H9 (cell line): ENCODE measurements around the gene PAQR7. TPM values are rescaled to one million over a fixed set of nuclear protein-coding genes. Genes with fewer than 3 reads are reported as not detected.

ENCODE experiments used
- DNase-seq: peaks from one replicate; pipeline ENCODE4 v3.0.0-alpha.2; 2017
- H2AFZ ChIP-seq: one replicate; pipeline ENCODE4 v1.6.1; 2013; ENCODE audit warnings: mild to moderate bottlenecking, low read length, control low read depth, moderate library complexity
- H2AK5ac ChIP-seq: 2 replicates; pipeline ENCODE4 v1.6.1; 2013; ENCODE audit warnings: low read length, control low read depth, mixed read lengths; ENCODE audit not compliant: insufficient read length
- H2BK120ac ChIP-seq: one replicate; pipeline ENCODE4 v1.6.1; 2013; ENCODE audit warnings: low read depth, mild to moderate bottlenecking, low read length, control low read depth, inconsistent platforms; ENCODE audit not compliant: poor library complexity, severe bottlenecking
- H2BK12ac ChIP-seq: 2 replicates; pipeline ENCODE4 v1.6.1; 2013; ENCODE audit warnings: low read length, control low read depth, mixed read lengths, low read depth; ENCODE audit not compliant: insufficient read length
- H2BK15ac ChIP-seq: 2 replicates; pipeline ENCODE4 v1.6.1; 2013; ENCODE audit warnings: low read depth, low read length, control low read depth
- H2BK20ac ChIP-seq: one replicate; pipeline ENCODE4 v1.6.1; 2013; ENCODE audit warnings: low read depth, mild to moderate bottlenecking, low read length, control low read depth, inconsistent platforms; ENCODE audit not compliant: poor library complexity, severe bottlenecking
- H2BK5ac ChIP-seq: 2 replicates; pipeline ENCODE4 v1.6.1; 2013; ENCODE audit warnings: low read length, control low read depth, mixed read lengths; ENCODE audit not compliant: insufficient read length
- H3K14ac ChIP-seq: 2 replicates; pipeline ENCODE4 v1.6.1; 2013; ENCODE audit warnings: low read length, control low read depth; ENCODE audit not compliant: insufficient read depth
- H3K18ac ChIP-seq: 2 replicates; pipeline ENCODE4 v1.6.1; 2013; ENCODE audit warnings: low read depth, mild to moderate bottlenecking, mixed read lengths, low read length, control low read depth; ENCODE audit not compliant: insufficient read length
- H3K23ac ChIP-seq: 2 replicates; pipeline ENCODE4 v1.6.1; 2013; ENCODE audit warnings: low read length, control low read depth, mixed read lengths, low read depth; ENCODE audit not compliant: insufficient read length
- H3K23me2 ChIP-seq: 2 replicates; pipeline ENCODE4 v1.6.1; 2013; ENCODE audit warnings: low read depth, mild to moderate bottlenecking, mixed read lengths, low read length, control low read depth; ENCODE audit not compliant: insufficient read length, poor library complexity, severe bottlenecking
- H3K27ac ChIP-seq: 2 replicates; pipeline ENCODE4 v1.5.1; 2013; ENCODE audit warnings: low read length, control low read depth, mixed read lengths, low read depth; ENCODE audit not compliant: insufficient read length
- H3K27me3 ChIP-seq: 2 replicates; pipeline ENCODE4 v1.6.1; 2013; ENCODE audit warnings: low read length, control low read depth, inconsistent platforms; ENCODE audit not compliant: insufficient read depth
- H3K4ac ChIP-seq: 2 replicates; pipeline ENCODE4 v1.6.1; 2013; ENCODE audit warnings: low read depth, mild to moderate bottlenecking, control low read depth, inconsistent platforms, low read length, moderate library complexity
- H3K4me1 ChIP-seq: 2 replicates; pipeline ENCODE4 v1.6.1; 2013; ENCODE audit warnings: low read length, control low read depth, inconsistent platforms; ENCODE audit not compliant: insufficient read depth
- H3K4me2 ChIP-seq: 2 replicates; pipeline ENCODE4 v1.6.1; 2013; ENCODE audit warnings: low read length, control low read depth, mixed read lengths; ENCODE audit not compliant: insufficient read length, insufficient read depth
- H3K56ac ChIP-seq: 2 replicates; pipeline ENCODE4 v1.6.1; 2013; ENCODE audit warnings: low read depth, mild to moderate bottlenecking, mixed read lengths, low read length, control low read depth; ENCODE audit not compliant: insufficient read length
- H3K79me1 ChIP-seq: 2 replicates; pipeline ENCODE4 v1.6.1; 2013; ENCODE audit warnings: low read depth, mild to moderate bottlenecking, moderate library complexity, low read length, control low read depth, inconsistent platforms; ENCODE audit not compliant: insufficient read depth, poor library complexity, severe bottlenecking
- H3K79me2 ChIP-seq: 2 replicates; pipeline ENCODE4 v1.6.1; 2013; ENCODE audit warnings: low read length, control low read depth, inconsistent platforms; ENCODE audit not compliant: insufficient read depth
- H3K9ac ChIP-seq: 2 replicates; pipeline ENCODE4 v1.6.1; 2013; ENCODE audit warnings: low read length, control low read depth, mixed read lengths; ENCODE audit not compliant: insufficient read length; ENCODE audit errors: extremely low read depth
- H3K9me3 ChIP-seq: one replicate; pipeline ENCODE4 v1.6.1; 2013; ENCODE audit warnings: low read depth, low read length, inconsistent platforms; ENCODE audit not compliant: control insufficient read depth
- H3T11ph ChIP-seq: one replicate; pipeline ENCODE4 v1.6.1; 2013; ENCODE audit warnings: mild to moderate bottlenecking, low read length, control low read depth, inconsistent platforms
- H4K20me1 ChIP-seq: one replicate; pipeline ENCODE4 v1.6.1; 2013; ENCODE audit not compliant: control insufficient read depth, insufficient read length, insufficient read depth
- H4K5ac ChIP-seq: 2 replicates; pipeline ENCODE4 v1.6.1; 2013; ENCODE audit warnings: low read depth, mild to moderate bottlenecking, mixed read lengths, low read length, control low read depth; ENCODE audit not compliant: insufficient read length
- H4K8ac ChIP-seq: replicated peaks from 2 replicates; pipeline ENCODE4 v1.6.1; 2013; ENCODE audit warnings: low read length, control low read depth, mixed read lengths, low read depth; ENCODE audit not compliant: insufficient read length
- H4K91ac ChIP-seq: 2 replicates; pipeline ENCODE4 v1.6.1; 2013; ENCODE audit warnings: low read depth, mild to moderate bottlenecking, moderate library complexity, mixed read lengths, low read length, control low read depth; ENCODE audit not compliant: insufficient read length
- H3K27ac Mint-ChIP-seq, 3 experiments: 2 replicates in 2 of 3; 3 replicates in 1 of 3; pipeline ENCODE4 v1.8.0; 2020 to 2021; ENCODE audit warnings: mixed read lengths in 3 of 3, mild to moderate bottlenecking in 1 of 3, moderate library complexity in 1 of 3
- H3K27me3 Mint-ChIP-seq: 2 replicates; pipeline ENCODE4 v1.8.0; 2021; ENCODE audit warnings: low read depth, mild to moderate bottlenecking, moderate library complexity, mixed read lengths
- H3K36me3 Mint-ChIP-seq, 3 experiments: 2 replicates in 2 of 3; 3 replicates in 1 of 3; pipeline ENCODE4 v1.8.0; 2020 to 2021; ENCODE audit warnings: low read depth in 3 of 3, mixed read lengths in 3 of 3; ENCODE audit not compliant: insufficient read depth in 1 of 3
- H3K4me1 Mint-ChIP-seq, 2 experiments: 2 replicates each; pipeline ENCODE4 v1.8.0; 2020; ENCODE audit warnings: mixed read lengths in 2 of 2
- H3K4me3 Mint-ChIP-seq, 2 experiments: 2 replicates in 1 of 2; 3 replicates in 1 of 2; pipeline ENCODE4 v1.8.0; 2020 to 2021; ENCODE audit warnings: mild to moderate bottlenecking in 2 of 2, mixed read lengths in 2 of 2, moderate library complexity in 1 of 2
- H3K9me3 Mint-ChIP-seq, 2 experiments: 2 replicates in 1 of 2; 3 replicates in 1 of 2; pipeline ENCODE4 v1.8.0; 2020; ENCODE audit warnings: mild to moderate bottlenecking in 2 of 2, mixed read lengths in 2 of 2, moderate library complexity in 1 of 2
- total RNA-seq: library from RNA; stranded (reverse); gene quantifications from 2 replicates; pipeline ENCODE4 v1.2.1, GENCODE V29; 2021
- TF ChIP-seq, protein P1 (sequence below): fragments of 200-600 bp; sonication (generic); conservative IDR thresholded peaks from 3 replicates; pipeline ENCODE4 v1.8.0; 2021; ENCODE audit warnings: antibody characterized with exemption, mild to moderate bottlenecking

PAQR7 gene
- total RNA-seq, 1 experiment from 2014 or later = 6.3 TPM

DNA sequence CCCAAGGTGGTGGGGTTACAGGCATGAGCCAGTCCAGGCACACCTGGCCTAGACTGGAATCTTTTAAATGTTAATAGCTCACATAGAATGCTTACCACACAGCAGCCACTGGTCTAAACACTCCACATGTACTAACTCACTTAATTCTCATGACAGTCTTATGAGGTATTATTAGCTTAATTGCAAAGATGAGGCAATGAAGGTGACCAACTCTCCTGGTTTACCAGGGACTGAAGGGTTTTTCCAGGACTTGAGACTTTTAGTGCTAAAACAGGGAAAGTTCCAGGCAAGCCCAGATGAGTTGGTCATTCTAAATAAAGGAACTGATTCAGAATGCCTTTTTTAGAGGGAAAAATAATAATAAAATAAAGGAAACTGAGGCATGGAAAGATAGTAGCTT lies 37.7 kb upstream of the PAQR7 start:
- Histone ChIP-seq H2BK20ac (no peak overlapping the region), H3K27me3 (no peaks in the 10 kb centered on the region), H3K9ac (no peak overlapping the region), H3K4me1 (no peaks in the 10 kb centered on the region; the same call in 1 of the 2 replicates), H3K14ac (no peak overlapping the region), H3K9me3 (no peaks in the 10 kb centered on the region), H2AK5ac (no peak overlapping the region), H2BK5ac (no peak overlapping the region), H4K20me1 (no peaks in the 10 kb centered on the region), H2BK120ac (no peak overlapping the region), H3K27ac (no peak overlapping the region), H2BK15ac (no peak overlapping the region), H4K8ac (no peak overlapping the region), H3K4ac (no peak overlapping the region), H3K23me2 (no peaks in the 10 kb centered on the region), H2BK12ac (no peak overlapping the region), H3K23ac (no peak overlapping the region), H3T11ph (no peak overlapping the region), H3K4me2 (no peak overlapping the region), H4K91ac (no peak overlapping the region), H3K56ac (no peak overlapping the region), H3K79me1 (no peaks in the 10 kb centered on the region), H2AFZ (no peak overlapping the region), H3K18ac (no peak overlapping the region), H4K5ac (no peak overlapping the region), H3K79me2 (no peaks in the 10 kb centered on the region)
- Mint-ChIP-seq H3K9me3 (no peaks in the 10 kb centered on the region), H3K4me3 (no peak overlapping the region), H3K27ac (no peak overlapping the region), H3K27me3 (peaks cover 15% of the 10 kb centered on the region), H3K36me3 (no peaks in the 10 kb centered on the region; a peak in 1 of 7 replicates), H3K4me1 (peaks cover 11 to 12% of the 10 kb centered on the region in 2 experiments)
- TF ChIP-seq, protein P1, sequence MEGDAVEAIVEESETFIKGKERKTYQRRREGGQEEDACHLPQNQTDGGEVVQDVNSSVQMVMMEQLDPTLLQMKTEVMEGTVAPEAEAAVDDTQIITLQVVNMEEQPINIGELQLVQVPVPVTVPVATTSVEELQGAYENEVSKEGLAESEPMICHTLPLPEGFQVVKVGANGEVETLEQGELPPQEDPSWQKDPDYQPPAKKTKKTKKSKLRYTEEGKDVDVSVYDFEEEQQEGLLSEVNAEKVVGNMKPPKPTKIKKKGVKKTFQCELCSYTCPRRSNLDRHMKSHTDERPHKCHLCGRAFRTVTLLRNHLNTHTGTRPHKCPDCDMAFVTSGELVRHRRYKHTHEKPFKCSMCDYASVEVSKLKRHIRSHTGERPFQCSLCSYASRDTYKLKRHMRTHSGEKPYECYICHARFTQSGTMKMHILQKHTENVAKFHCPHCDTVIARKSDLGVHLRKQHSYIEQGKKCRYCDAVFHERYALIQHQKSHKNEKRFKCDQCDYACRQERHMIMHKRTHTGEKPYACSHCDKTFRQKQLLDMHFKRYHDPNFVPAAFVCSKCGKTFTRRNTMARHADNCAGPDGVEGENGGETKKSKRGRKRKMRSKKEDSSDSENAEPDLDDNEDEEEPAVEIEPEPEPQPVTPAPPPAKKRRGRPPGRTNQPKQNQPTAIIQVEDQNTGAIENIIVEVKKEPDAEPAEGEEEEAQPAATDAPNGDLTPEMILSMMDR = no peak
- DNase-seq = no peak
